Stimulated activated CD8-positive, alpha-beta memory T cell treated with anti-CD3 and anti-CD28 coated beads, Interleukin-15, amount 100 ng/mL, for 24 hours (primary cell): ENCODE measurements around the gene SERINC4.
A peak's percentile ranks its signal among the peaks of the same experiment; 100 is the strongest.
"Not testable (repeated sequence)": the region's sequence is repeated elsewhere in the genome, so short reads cannot be mapped to it uniquely, and the experiment has no call there.

Experiments
- DNase-seq: peaks from one replicate; pipeline ENCODE4 v3.0.0-alpha.2; 2020; ENCODE audit warnings: low read depth

Gene SERINC4

DNA sequence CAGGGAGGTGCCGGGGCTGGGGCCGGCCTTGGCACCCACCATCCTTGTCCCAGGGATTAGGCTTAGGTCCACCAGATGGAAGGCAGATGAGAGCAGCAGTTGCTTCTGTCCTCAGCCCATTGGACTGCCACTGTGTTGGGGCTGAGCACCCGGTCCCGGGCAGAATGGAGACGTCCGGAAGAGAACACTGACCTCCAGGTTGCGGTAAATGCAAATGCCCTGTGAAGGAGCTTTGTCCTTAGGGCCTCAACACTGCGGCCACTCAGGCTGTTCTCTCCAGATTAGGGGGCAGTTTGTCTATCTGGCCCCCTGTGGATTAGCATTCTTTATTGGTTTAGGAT lies at the start of gene SERINC4:
Gene SERINC4 (minus strand): TSS at position 276 of the 341 bp plus-strand sequence. CDS start 234 bp downstream, at position 42.
- no peak for DNase-seq

DNA sequence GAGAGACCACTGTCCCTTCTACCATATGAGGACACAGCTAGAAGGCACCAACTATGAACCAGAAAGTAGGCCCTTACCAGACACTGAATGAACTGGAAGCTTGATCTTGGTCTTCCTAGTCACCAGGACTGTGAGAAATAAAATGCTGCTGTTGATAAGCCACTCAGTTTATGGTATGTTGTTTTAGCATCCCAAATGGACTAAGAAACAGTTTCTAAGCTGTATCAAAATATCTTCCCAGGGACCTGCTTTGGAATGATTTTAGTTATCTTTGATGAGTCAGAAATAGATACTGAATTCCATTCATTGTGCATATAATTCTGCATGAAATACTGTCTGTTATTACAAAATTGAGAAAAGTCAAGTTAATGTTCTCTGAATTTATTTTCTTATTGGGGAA lies 45.4 kb upstream of the SERINC4 start:
- no peak for DNase-seq

DNA sequence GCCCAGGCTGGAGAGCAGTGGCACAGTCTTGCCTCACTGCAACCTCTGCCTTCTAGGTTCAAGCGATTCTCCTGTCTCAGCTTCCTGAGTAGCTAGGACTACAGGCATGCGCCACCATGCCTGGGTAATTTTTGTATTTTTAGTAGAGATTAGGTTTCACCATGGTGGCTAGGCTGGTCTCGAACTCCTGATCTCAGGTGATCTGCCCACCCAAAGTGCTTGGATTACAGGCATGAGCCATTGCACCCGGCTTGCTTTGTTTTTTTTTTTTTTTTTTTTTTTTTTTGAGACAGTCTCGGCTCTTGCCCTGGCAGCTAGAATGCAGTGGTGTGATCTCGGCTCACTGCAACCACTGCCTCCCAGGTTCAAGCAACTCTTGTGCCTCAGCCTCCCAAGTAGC lies 32.5 kb upstream of the SERINC4 start:
- DNase-seq = not testable (repeated sequence)

DNA sequence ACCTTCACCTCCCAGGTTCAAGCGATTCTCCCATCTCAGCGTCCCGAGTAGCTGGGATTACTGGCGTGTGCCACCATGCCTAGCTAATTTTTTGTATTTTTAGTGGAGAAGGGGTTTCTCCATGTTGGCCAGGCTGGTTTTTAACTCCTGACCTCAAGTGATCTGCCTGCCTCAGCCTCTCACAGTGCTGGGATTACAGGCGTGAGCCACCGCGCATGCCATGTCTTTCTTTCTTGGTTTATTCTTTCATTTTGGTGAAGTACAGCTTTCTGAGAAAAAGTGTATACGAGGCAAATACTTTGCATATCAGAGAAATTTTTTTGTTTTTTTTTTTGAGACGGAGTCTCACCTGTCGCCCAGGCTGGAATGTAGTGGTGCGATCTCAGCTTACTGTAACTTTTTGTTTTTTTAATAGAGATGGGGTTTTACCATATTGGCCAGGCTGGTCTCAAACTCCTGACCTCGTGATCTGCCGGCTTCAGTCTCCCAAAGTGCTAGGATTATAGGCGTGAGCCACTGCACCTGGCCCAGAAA lies 31.6 kb upstream of the SERINC4 start:
- not testable (repeated sequence) for DNase-seq

DNA sequence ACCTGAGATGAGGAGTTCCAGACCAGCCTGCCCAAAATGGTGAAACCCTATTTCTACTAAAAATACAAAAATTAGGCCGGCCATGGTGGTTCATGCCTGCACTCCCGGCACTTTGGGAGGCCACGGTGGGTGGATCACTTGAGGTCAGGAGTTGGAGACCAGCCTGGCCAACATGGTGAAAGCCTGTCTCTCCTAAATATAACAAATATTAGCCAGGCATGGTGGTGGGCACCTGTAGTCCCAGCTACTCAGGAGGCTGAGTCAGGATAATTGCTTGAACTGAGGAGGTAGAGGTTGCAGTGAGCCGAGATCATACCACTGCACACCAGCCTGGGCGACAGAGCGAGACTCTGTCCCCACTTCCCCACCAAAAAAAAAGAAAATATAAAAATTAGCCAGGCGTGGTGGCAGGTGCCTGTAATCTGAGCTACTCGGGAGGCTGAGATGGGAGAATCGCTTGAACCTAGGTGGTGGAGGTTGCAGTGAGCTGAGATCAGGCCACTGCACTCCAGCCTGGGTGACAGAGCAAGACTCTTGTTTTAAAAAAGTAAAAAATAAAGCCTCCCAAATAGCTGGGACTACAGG lies 30.8 kb upstream of the SERINC4 start:
- DNase-seq = not testable (repeated sequence)

DNA sequence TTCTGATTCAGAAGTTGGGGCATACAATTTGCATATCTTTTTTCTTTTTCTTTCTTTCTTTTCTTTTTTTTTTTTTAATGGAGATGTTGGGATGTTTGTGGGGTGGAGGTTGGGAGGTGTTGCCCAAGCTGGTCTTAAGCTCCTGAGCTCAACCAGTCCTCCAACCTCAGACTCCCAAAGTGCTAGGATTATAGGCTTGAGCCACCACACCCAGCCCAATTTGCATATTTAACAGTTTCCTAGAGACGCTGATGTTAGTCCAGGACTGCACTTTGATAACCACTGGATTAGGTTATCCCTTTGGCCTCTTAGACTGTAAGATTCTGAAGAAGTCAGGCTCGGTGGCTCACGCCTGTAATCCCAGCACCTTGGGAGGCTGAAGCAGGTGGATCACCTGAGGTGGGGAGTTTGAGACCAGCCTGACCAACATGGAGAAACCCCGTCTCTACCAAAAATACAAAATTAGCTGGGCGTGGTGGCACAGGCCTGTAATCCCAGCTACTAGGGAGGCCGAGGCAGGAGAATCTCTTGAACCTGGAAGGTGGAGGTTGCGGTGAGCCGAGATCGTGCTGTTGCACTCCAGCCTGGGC lies 30.0 kb upstream of the SERINC4 start:
- DNase-seq = not testable (repeated sequence)

DNA sequence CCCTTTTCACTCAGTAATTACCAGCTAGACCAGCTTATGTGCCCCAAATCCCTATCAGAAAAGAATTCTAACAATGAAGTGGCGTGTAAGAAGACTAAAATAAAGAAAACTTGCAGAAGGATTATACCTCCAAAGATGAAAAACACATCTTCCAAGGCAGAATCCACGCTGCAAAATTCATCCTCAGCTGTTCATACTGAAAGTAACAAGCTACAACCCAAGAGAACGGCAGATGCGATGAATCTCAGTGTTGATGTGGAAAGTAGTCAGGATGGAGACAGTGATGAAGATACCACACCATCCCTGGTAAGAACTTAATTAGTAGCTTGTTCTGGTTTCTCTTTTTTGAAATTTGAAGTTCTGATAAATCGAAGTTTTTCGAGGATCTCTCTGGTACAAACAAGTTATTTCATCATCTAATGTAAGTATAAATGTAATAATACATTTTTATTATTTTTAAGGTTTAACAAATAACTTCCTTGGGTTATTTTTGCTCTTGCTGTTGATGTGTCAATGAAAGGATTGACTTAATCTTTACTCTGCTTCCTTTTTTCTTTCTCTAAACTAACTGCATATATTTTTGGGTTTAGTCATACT lies 28.1 kb upstream of the SERINC4 start:
- no peak for DNase-seq

DNA sequence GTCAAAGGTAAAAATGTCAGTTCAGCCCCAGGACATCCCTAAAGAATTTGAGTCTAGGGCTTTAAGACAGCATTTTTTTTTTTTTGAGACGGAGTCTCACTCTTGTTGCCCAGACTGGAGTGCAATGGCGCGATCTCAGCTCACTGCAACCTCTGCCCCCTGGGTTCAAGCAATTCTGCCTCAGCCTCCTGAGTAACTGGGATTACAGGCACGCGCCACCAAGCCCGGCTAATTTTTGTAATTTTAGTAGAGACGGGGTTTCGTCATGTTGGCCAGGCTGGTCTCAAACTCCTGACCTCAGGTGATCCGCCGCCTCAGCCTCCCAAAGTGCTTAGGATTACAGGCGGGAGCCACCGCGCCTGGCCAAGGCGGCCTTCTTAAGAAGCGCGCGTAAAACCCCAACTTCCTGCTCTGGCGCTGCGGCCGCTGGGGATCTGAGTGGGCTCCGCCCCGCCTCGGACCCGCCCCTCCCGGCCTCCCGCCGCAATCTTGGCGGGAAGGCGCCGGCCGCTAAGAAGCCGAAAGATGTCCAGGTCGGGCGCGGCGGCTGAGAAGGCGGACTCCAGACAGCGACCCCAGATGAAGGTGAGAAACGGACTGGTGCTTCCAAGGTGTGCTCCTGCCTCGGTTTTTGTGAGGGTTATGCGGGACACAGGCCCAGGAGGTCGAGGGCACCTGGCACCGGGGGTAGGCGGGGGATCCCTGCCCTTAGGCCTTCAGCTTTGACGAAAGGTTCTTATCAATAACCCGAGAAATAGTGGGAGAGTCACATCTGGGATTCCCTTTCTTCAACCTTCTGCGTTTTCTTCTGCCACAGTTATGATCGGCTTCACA lies 26.7 kb upstream of the SERINC4 start, which contains the start of gene WDR76:
Gene WDR76 (plus strand): TSS at position 495 of the 834 bp plus-strand sequence. CDS start 31 bp downstream, at position 526.
- DNase-seq = peak; percentile 60

DNA sequence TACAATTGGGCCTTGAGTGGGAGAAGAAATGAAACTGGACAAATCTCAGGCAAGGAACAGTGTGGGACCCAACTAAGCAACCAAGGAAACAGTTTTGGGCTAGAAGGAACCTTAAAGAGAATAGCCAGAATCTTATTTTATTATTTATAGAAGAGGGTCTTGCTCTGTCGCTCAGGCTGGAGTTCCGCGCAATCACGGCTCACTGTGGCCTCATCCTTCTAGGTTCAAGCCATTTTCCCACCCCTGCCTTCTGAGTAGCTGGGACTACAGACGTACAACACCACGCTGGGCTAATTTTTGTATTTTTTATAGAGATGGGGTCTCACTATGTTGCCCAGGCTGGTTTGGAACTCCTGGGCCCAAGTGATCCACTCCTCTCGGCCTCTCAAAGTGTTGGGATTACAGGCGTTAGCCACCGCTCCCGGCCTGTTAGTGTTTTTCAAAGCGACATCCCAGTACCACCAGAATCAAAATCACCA lies 26.0 kb upstream of the SERINC4 start:
- no peak for DNase-seq

DNA sequence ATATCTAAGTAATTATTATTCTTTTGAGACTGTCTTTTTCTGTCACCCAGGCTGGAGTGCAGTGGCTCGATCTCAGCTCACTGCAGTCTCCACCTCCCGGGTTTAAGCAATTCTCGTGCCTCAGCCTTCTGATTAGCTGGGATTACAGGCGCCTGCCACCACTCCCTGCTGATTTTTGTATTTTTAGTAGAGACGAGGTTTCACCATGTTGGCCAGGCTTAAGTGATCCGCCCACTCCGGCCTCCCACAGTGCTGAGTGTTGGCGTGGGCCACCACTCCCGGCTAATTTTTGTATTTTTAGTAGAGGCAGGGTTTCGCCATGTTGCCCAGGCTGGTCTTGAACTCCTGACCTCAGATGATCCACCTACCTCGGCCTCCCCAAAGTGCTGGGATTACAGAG lies 25.3 kb upstream of the SERINC4 start:
- DNase-seq = not testable (repeated sequence)

DNA sequence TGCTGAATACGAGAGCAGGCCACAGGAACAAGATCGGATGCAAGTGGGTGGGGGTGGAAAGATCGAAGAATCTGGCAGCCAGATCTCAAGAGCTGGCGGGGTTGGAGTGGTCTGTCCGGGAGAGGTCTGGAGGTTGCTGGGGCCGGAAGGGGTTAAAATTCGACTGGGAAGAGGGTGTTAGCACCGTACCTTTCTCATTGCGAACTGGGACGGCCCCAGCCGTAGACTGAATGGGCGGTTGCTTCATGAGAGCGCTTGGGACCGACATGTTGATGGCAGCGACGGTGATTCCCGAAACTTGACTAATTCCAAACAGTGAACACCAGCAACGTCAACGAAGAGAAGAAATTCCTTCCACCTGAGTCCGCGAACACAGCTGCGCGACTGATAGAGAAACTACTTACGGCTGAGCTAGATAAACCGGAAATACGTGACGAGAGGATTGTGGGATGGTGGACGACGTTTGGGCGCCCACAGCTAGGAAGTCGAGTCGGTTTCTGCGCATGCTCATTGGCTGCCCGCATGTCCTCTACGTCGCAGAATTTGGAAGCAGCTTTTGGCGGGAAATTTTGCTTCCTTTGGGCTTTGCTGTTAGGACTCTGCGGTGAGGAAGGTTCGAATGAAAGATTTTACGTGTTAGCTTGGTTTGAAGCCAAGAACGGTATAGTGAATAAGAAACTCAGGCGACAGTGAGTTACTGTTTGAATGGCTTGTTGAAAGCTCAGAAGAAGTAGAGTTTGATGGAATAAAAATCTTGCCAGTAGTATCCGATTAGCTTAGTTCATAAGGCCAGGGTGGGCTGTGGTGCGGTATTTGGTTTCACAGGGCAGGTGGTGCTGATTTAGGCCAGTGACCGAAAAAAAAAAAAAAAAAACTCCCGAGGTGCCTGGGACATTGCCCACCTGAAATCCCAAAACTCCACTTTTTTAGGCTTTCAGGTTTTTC lies 24.6 kb upstream of the SERINC4 start, which contains the start of gene MFAP1:
Gene MFAP1 (minus strand): TSS at position 389 of the 945 bp plus-strand sequence. CDS start 121 bp downstream, at position 268.
- peak; percentile 69 for DNase-seq

DNA sequence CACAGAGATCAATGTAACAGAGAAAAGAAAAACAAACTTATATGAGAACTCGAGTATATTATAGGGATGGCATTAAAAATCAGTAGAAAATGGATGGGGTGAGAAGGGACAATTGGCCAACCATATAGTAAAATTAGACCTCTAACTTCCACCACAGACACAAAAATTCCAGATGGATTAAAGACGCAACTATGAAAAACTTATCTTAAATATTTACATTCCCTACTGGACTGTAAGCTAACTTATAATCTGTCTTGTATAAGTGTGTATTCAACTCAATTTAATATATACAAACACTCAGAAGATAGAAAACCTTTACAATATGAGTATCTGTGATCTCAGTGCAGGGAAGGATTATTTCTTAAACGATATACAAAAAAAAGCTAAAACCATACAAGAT lies 21.5 kb upstream of the SERINC4 start:
- no peak for DNase-seq

DNA sequence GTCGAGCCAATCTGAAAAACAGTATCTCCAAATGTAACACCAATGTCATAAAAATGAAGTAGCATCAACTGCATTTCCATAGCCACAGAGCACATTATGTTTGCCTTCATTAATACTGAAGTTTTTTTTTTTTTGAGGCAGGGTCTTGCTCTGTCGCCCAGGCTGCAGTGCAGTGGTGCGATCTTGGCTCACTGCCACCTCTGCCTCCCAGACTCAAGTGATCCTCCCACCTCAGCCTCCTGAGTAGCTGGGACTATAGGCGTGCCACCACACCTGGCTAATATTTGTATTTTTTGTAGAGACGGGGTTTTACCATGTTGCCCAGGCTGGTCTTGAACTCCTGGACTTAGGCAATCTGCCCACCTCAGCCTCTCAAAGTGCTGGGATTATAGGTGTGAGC lies 15.0 kb upstream of the SERINC4 start:
- not testable (repeated sequence) for DNase-seq

DNA sequence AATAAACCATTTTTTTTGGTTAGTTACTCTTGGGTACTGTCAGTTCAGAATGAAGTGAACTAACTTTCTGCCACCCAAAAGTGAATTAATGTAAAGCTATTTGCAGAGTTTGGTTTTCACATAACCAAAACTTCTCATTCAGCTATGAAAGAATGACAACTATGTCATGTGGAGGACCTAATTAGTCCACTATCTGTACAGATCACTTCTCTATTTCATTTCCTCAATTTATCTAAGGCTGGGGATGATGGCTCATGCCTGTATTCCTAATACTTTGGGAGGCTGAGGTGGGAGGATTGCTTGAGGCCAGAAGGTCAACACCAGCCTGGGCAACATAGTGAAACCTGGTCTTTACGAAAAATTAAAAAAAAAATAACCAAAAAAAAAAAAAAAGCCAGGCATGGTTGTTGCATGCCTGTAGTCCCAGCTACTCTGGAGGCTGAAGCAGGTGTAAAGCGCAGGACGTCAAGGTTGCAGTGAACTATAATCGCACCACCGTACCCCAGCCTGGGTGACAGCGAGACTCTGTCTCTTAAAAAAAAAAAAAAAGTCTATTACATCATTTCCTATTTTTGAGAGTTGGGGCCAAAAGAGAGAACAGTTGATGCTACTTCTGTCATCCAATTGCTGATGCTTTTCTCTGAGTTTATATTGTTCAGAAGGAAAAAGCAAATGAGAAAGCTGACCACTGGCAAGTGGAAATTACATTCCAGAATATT lies 9.1 kb upstream of the SERINC4 start:
- no peak for DNase-seq

DNA sequence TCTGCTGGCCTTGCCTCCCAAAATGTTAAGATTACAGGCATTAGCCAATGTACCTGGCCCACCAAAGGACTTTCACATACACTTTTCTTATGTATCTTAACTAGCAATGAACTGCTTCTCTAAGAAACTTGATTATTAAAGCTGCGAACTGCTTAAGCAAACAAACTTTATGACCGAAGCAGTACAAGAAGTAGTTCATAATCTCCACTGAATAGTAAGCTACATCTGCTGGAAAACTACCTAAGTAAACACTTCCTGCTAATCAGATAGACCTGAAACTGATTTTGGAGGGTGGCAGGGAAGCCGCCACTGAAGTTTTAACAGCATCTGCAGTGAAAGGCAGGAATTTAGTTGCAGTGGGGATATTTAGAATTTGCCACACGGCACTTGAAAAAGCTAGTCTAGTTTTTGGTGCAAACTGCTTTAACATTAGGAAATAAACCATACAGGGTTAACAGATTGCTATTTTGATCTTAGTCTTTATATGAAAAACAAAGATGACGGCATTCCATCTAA lies 8.5 kb upstream of the SERINC4 start:
- DNase-seq = no peak

DNA sequence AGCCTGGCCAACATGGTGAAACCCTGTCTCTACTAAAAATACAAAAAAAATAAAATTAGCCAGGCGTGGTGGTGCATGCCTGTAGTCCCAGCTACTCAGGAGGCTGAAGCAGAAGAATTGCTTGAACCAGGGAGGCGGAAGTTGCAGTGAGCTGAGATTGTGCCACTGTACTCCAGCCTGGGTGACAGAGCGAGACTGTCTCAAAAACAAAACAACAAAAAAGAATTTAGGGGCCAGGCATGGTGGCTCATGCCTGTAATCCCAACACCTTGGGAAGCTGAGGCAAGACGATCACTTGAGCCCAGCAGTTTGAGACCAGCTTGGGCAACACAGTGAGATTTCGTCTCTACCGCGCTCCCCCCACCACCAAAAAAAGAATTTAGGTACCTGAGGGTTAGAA lies 2.7 kb upstream of the SERINC4 start:
- DNase-seq = not testable (repeated sequence)

DNA sequence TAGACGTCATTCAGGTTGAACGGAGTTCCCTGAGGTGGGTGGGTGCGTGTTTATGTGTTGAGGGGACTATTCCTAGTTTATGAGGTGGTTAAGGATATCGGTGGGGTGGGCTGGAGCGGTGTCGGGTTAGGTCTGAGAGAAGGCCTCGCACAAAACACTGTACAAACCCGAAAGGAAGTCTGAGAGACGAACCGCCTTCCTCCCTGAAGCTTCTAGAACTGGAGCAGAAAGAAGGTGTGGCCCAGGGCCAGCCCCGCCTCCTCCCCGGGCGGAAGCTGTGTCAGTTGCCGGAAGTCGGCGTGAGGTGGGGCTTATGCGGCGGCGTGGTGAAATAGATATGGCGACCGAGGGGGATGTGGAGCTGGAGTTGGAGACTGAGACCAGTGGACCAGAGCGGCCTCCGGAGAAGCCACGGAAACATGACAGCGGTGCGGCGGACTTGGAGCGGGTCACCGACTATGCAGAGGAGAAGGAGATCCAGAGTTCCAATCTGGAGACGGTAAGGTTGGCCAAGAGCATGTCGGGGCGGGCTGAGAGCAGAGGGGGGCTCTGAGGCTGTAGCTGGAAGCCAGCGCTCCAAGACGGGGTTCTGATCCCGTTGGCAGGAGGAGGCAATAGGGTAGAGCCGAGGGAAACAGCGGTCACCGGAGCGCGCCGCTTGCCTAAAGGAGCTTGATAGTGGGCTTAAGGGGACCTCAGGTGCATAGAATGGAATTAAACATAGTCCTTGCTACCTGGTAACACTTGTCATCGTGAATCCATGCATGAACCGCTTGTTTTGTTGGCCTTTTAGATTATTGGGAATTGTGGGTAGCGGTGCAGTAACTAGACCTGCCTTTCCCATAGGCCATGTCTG lies 494 bp upstream of the SERINC4 start, which contains the start of gene HYPK:
Gene HYPK (plus strand): TSS at position 314 of the 856 bp plus-strand sequence. CDS start 24 bp downstream, at position 338.
- peak; percentile 66 for DNase-seq

DNA sequence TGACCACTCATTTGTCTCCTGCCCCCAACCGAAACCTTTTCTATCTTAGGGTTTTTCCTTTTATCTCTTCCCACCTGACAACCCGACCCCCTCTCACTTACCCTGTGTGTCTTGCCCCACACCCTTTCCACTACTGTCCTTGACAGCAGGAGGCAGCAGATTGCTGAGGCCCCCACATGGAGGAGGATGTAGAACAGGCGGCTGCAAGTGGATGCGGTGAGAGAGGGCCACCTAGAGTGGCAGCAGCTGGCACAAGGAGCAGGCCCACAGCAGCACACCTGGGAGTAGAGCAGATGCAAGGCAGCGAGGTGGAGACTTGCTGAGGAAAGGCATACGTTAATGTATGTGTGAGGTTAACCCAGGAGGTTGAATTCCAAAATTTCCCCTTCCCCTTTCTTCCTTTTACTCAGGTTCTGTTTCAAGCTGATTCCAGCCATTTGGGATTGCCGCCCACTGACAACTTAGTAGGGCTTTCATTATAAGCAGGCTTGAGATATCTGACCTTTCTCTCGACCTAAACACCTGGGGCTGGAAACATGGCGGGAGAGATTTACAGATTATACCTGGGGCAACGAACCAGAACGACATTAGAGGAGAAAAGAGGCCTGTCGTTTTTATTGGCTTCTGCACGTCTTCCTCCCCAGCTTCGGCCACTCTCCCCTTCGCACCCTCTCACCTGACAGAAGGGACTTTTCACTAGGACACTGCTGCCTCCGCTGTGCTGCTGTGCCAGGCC lies 643 bp downstream of the SERINC4 start:
- no peak for DNase-seq
